Uterus (tissue), 4 donors: ENCODE measurements around the gene CALU. TPM values are rescaled to one million over a fixed set of nuclear protein-coding genes. Genes with fewer than 3 reads are reported as not detected.

Experiments
- DNase-seq, 2 donors: peaks; one replicate each; pipeline ENCODE4 v3.0.0-alpha.2; 2019 to 2020
- H3K27ac ChIP-seq, 2 donors: fragments of 200-600 bp; sonication (generic); 1 replicate in 1 of 2; 2 replicates in 1 of 2; pipeline ENCODE4 v1.5.1; 2016 to 2018
- H3K27me3 ChIP-seq, 2 donors: fragments of 200-600 bp; sonication (generic); one replicate each; pipeline ENCODE4 v1.5.1; 2018 to 2019; ENCODE audit warnings: control low read depth in 1 of 2
- H3K36me3 ChIP-seq, 2 donors: fragments of 200-600 bp; sonication (generic); one replicate each; pipeline ENCODE4 v1.5.1; 2019; ENCODE audit warnings: control low read depth in 1 of 2
- H3K4me1 ChIP-seq, 2 donors: fragments of 200-600 bp; sonication (generic); one replicate each; pipeline ENCODE4 v1.5.1; 2018 to 2019; ENCODE audit warnings: control low read depth in 1 of 2
- H3K4me3 ChIP-seq, 2 donors: fragments of 200-600 bp; sonication (generic); 1 replicate in 1 of 2; 2 replicates in 1 of 2; pipeline ENCODE4 v1.5.1; 2018 to 2019; ENCODE audit warnings: mild to moderate bottlenecking in 1 of 2
- H3K9me3 ChIP-seq, 2 donors: fragments of 200-600 bp; sonication (generic); one replicate each; pipeline ENCODE4 v1.5.1; 2019; ENCODE audit warnings: control low read depth in 1 of 2
- CTCF ChIP-seq, 4 experiments: fragments of 200-600 bp in 2 of 4; fragments of 450-650 bp in 2 of 4; sonication (generic) in 2 of 4; IDR thresholded peaks; one replicate each; pipeline ENCODE4 v1.5.1; 2016 to 2019; ENCODE audit warnings: antibody characterized with exemption in 4 of 4, mild to moderate bottlenecking in 2 of 4, moderate library complexity in 1 of 4
- POLR2A ChIP-seq, 2 donors: fragments of 450-650 bp; IDR thresholded peaks; one replicate each; pipeline ENCODE4 v1.6.1; 2016; ENCODE audit warnings: antibody characterized with exemption in 2 of 2, mild to moderate bottlenecking in 1 of 2, moderate library complexity in 1 of 2
- intact Hi-C: fragments of 100-400 bp; cut with DNase I; formaldehyde crosslinking; loops from one replicate; pipeline ENCODE4 v1.15.1; 2023; ENCODE audit warnings: low total_unique reads
- total RNA-seq, 4 donors: library from RNA; depleted of rRNA in 3 of 4; stranded (reverse); fragments of >200 nt in 3 of 4; gene quantifications; one replicate each; pipeline versions ENCODE4 v1.1.0 to v1.2.4, GENCODE V29; 2014 to 2023
- donor health status: DM: yes; HTN: yes; CAD: no.

CALU gene
- total RNA-seq, 4 donors from 2014 or later, result 83.0 to 334 (median 108) TPM

GRCh38 chr7:128795129-128795528 is 56.0 kb downstream of the CALU start:
- H3K27ac ChIP-seq, result no peak overlapping the region
- no peaks in the 10 kb centered on the region for H3K9me3 ChIP-seq
- DNase-seq, result no peak
- H3K4me1 ChIP-seq, result peaks cover 0 to 14% of the 10 kb centered on the region in 2 donors
- H3K36me3 ChIP-seq, result no peaks in the 10 kb centered on the region
- no peaks in the 10 kb centered on the region for H3K27me3 ChIP-seq
- H3K4me3 ChIP-seq, result no peak overlapping the region
- no peak for TF ChIP-seq CTCF (IDR thresholded peaks at IDR 0.05)
- TF ChIP-seq POLR2A (IDR thresholded peaks at IDR 0.05), result no peak
- intact Hi-C loops, result no loop called here

GRCh38 chr7:128796327-128796726 is 57.2 kb downstream of the CALU start:
- Histone ChIP-seq H3K9me3 (no peaks in the 10 kb centered on the region), H3K4me3 (no peak overlapping the region), H3K27me3 (no peaks in the 10 kb centered on the region), H3K4me1 (peaks cover 0 to 14% of the 10 kb centered on the region in 2 donors), H3K36me3 (no peaks in the 10 kb centered on the region), H3K27ac (no peak overlapping the region)
- intact Hi-C loops, result no loop called here
- no peak for DNase-seq
- TF ChIP-seq CTCF (IDR thresholded peaks at IDR 0.05) (no peak), POLR2A (IDR thresholded peaks at IDR 0.05) (no peak)

- Histone ChIP-seq H3K36me3 (no peaks in the 10 kb centered on the region), H3K9me3 (no peaks in the 10 kb centered on the region), H3K4me3 (no peak overlapping the region), H3K4me1 (no peaks in the 10 kb centered on the region), H3K27me3 (no peaks in the 10 kb centered on the region), H3K27ac (no peak overlapping the region)
- DNase-seq, result no peak
- TF ChIP-seq CTCF (IDR thresholded peaks at IDR 0.05), result no peak
- TF ChIP-seq POLR2A (IDR thresholded peaks at IDR 0.05), result no peak
- intact Hi-C loops, result no loop called here
Measured at GRCh38 chr7:128799451-128799850, 60.3 kb downstream of the CALU start.

GRCh38 chr7:128800567-128800966 is 61.4 kb downstream of the CALU start:
- DNase-seq, result no peak
- no peak for TF ChIP-seq POLR2A (IDR thresholded peaks at IDR 0.05)
- TF ChIP-seq CTCF (IDR thresholded peaks at IDR 0.05), result no peak
- no peaks in the 10 kb centered on the region for H3K27me3 ChIP-seq
- H3K9me3 ChIP-seq, result no peaks in the 10 kb centered on the region
- no peak overlapping the region for H3K27ac ChIP-seq
- no peaks in the 10 kb centered on the region for H3K4me1 ChIP-seq
- intact Hi-C loops, result no loop called here
- H3K4me3 ChIP-seq, result no peak overlapping the region
- no peaks in the 10 kb centered on the region for H3K36me3 ChIP-seq

GRCh38 chr7:128801003-128801402 is 61.8 kb downstream of the CALU start:
- Histone ChIP-seq H3K9me3 (no peaks in the 10 kb centered on the region), H3K27me3 (no peaks in the 10 kb centered on the region), H3K4me1 (no peaks in the 10 kb centered on the region), H3K4me3 (no peak overlapping the region), H3K36me3 (no peaks in the 10 kb centered on the region), H3K27ac (no peak overlapping the region)
- TF ChIP-seq POLR2A (IDR thresholded peaks at IDR 0.05), result no peak
- no peak for TF ChIP-seq CTCF (IDR thresholded peaks at IDR 0.05)
- intact Hi-C loops, result no loop called here
- DNase-seq, result no peak
